ENCODE measurements around the gene INF2. TPM values are rescaled to one million over a fixed set of nuclear protein-coding genes. Genes with fewer than 3 reads are reported as not detected.

Gene INF2
- total RNA-seq, 6 donors from 2014 or later = 65.2 to 259 (median 131) TPM

DNA sequence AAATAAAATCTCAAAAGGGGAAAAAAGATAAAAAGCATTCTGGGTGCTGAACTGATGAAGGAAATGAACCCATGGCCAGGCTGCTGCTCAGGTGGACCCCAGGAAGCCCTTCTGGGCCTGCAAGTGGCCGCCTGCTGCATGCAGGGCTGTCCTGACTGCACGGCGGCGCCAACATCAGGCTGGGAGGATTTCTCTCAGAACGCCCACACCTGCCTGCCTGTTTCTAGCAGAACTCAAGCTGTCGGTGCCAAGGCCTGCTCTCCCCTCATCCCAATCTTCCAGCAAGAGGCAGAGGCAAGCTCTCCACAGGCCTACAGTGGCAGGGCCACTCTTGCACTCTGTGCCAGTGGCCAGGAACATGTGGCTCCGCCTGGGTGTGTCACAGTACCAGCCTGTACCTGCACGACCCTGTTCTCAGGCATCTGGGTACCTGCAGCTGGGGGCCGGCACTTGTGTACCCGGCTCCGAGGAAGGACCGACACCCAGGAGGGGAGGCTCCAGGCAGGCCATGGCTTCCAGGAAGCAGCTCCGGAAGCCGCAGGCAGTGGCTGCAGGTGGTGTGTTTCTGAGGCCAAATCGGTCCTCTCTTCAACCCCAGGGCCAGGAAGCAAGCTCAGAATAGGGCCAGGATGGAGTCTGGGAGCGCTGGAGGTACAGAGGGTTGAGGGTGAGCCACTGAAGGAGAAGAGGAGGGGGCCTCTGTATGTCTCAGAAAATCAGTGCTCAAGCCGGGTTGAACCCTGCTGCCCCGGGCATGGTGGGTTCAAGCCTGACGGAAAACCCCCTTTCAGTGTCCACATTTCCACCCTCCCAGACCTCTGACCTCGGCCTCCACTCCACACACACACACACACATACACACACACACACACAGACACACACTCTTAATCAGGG, 2.5 kb upstream of the INF2 start:
- no peak for TF ChIP-seq POLR2A (IDR thresholded peaks at IDR 0.05)
- no peak for TF ChIP-seq EP300 (IDR thresholded peaks at IDR 0.05)
- TF ChIP-seq, protein P1, sequence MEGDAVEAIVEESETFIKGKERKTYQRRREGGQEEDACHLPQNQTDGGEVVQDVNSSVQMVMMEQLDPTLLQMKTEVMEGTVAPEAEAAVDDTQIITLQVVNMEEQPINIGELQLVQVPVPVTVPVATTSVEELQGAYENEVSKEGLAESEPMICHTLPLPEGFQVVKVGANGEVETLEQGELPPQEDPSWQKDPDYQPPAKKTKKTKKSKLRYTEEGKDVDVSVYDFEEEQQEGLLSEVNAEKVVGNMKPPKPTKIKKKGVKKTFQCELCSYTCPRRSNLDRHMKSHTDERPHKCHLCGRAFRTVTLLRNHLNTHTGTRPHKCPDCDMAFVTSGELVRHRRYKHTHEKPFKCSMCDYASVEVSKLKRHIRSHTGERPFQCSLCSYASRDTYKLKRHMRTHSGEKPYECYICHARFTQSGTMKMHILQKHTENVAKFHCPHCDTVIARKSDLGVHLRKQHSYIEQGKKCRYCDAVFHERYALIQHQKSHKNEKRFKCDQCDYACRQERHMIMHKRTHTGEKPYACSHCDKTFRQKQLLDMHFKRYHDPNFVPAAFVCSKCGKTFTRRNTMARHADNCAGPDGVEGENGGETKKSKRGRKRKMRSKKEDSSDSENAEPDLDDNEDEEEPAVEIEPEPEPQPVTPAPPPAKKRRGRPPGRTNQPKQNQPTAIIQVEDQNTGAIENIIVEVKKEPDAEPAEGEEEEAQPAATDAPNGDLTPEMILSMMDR (IDR thresholded peaks at IDR 0.05) = no peak
- no peak for TF ChIP-seq POLR2AphosphoS5 (IDR thresholded peaks at IDR 0.05)
- peaks cover 0 to 7% (median 0%) of the 10 kb centered on the region in 4 donors for H3K36me3 ChIP-seq
- DNase-seq (peak in 1 of 2 donors; percentile 55), ATAC-seq (ENCODE audit: low FRiP score in 2 of 2) (no peak)
- H3K27ac ChIP-seq = peak overlapping the region; percentile 75 to 89 (median 88)
- no peaks in the 10 kb centered on the region for H3K9me3 ChIP-seq
- H3K27me3 ChIP-seq = no peaks in the 10 kb centered on the region
- WGBS, 2 donors = 66 to 83% methylated on average over 19 to 20 of the region's 20 CpGs
- H3K4me3 ChIP-seq = no peak overlapping the region
- peaks cover 49 to 61% (median 51%) of the 10 kb centered on the region in 4 donors for H3K4me1 ChIP-seq

DNA sequence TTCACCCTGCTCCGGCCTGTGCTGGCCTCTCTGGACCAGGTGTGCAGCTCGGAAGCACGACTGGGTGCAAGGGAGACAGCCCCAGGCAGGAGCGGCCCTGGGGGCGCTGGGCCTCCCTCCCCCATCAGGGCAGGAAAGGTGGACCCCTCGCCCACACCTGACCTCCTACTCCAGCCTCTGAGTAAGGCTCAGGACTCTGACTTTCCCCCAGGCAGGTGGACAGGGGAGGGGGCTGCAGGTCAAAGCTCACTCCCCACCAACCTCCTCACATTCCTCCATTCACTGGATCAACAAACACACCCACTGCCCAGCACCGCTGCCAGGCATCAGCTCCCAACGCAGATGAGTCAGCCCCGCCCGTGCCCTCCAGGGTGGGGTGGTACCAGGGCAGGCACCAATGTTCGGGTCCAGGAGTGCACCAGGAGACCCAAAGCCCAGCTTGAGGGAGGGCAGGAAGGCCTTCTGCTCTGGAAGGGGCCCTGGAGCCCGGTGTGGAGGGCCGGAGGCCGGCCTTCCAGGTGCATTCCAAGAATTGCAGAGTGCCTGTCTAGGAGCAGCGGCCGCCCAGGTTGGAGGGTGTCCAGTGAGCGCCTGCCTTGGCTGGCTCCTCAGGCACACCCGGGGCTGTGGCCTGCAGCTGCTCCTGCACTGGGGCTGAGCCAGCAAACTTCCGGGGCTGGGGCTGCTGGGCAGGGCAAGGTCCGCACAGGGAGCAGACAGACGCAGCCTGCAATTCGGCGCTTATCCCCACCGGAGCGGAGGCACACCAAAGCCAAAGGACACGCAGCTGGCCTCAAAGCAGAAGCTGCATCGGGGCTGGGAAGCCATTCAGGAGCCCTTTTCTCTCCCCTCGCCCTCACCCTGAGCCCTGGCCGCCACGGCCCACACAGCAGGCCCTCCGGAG, 1.6 kb upstream of the INF2 start:
- H3K9me3 ChIP-seq = no peaks in the 10 kb centered on the region
- peak overlapping the region; percentile 75 to 89 (median 88) for H3K27ac ChIP-seq
- H3K4me3 ChIP-seq = peak overlapping the region in 3 of 4 donors; percentile 19 to 96 (median 83)
- ATAC-seq (ENCODE audit: low FRiP score in 2 of 2) (peak; percentile 61 to 88), DNase-seq (peak; percentile 91 to 93)
- H3K36me3 ChIP-seq = peaks cover 0 to 7% (median 2%) of the 10 kb centered on the region in 4 donors
- WGBS, 2 donors = 28 to 43% methylated on average over 20 to 25 of the region's 31 CpGs
- peaks cover 43 to 61% (median 53%) of the 10 kb centered on the region in 4 donors for H3K4me1 ChIP-seq
- no peaks in the 10 kb centered on the region for H3K27me3 ChIP-seq
- peak in 1 of 2 donors; percentile 41 for TF ChIP-seq POLR2AphosphoS5 (IDR thresholded peaks at IDR 0.05)
- TF ChIP-seq POLR2A (IDR thresholded peaks at IDR 0.05) = peak in 1 of 4 donors; percentile 56
- TF ChIP-seq EP300 (IDR thresholded peaks at IDR 0.05) = no peak

- DNase-seq (peak; percentile 56 to 75), ATAC-seq (ENCODE audit: low FRiP score in 2 of 2) (peak in 1 of 2 donors; percentile 36)
- peaks cover 50 to 68% (median 56%) of the 10 kb centered on the region in 4 donors for H3K4me1 ChIP-seq
- H3K36me3 ChIP-seq = peaks cover 0 to 7% (median 2%) of the 10 kb centered on the region in 4 donors
- no peaks in the 10 kb centered on the region for H3K9me3 ChIP-seq
- WGBS, 2 donors = 33 to 56% methylated on average over 8 to 14 of the region's 24 CpGs
- H3K4me3 ChIP-seq = peak overlapping the region in 3 of 4 donors; percentile 80 to 96 (median 83)
- peak overlapping the region; percentile 75 to 89 (median 88) for H3K27ac ChIP-seq
- H3K27me3 ChIP-seq = no peaks in the 10 kb centered on the region
- TF ChIP-seq POLR2A (IDR thresholded peaks at IDR 0.05) = no peak
These were observed 811 bp upstream of the INF2 start for GRCh38 chr14:104688505-104689108.

GRCh38 chr14:104689881-104690711, 678 bp downstream of the INF2 start:
- peak in 1 of 2 donors; percentile 30 for ATAC-seq (ENCODE audit: low FRiP score in 2 of 2)
- Histone ChIP-seq H3K36me3 (peaks cover 0 to 7% (median 2%) of the 10 kb centered on the region in 4 donors), H3K4me3 (peak overlapping the region; percentile 80 to 99 (median 90)), H3K27ac (peak overlapping the region; percentile 75 to 89 (median 88)), H3K27me3 (no peaks in the 10 kb centered on the region), H3K4me1 (peaks cover 63 to 83% (median 70%) of the 10 kb centered on the region in 4 donors), H3K9me3 (no peaks in the 10 kb centered on the region)
- WGBS, 2 donors = 3 to 14% methylated on average over 12 to 20 of the region's 50 CpGs
- DNase-seq = peak; percentile 51 to 89
- TF ChIP-seq POLR2AphosphoS5 (IDR thresholded peaks at IDR 0.05) = peak in 1 of 2 donors; percentile 24
- no peak for TF ChIP-seq POLR2A (IDR thresholded peaks at IDR 0.05)
- TF ChIP-seq, protein P1 (IDR thresholded peaks at IDR 0.05) = peak in 2 of 6 experiments; percentile 6 to 8
- TF ChIP-seq EP300 (IDR thresholded peaks at IDR 0.05) = no peak

All from upper lobe of left lung (tissue), 6 donors.